GM18873 (cell line): ENCODE data around the gene SDCBP2.

ENCODE experiments used
- ATAC-seq: cut with Tn5 transposase; IDR thresholded peaks from one replicate; pipeline ENCODE4 v1.9.1; 2021; ENCODE audit warnings: mild to moderate bottlenecking, moderate library complexity, moderate number of reproducible peaks; ENCODE audit not compliant: unreplicated experiment, low FRiP score

SDCBP2 gene, protein sequence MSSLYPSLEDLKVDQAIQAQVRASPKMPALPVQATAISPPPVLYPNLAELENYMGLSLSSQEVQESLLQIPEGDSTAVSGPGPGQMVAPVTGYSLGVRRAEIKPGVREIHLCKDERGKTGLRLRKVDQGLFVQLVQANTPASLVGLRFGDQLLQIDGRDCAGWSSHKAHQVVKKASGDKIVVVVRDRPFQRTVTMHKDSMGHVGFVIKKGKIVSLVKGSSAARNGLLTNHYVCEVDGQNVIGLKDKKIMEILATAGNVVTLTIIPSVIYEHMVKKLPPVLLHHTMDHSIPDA

DNA sequence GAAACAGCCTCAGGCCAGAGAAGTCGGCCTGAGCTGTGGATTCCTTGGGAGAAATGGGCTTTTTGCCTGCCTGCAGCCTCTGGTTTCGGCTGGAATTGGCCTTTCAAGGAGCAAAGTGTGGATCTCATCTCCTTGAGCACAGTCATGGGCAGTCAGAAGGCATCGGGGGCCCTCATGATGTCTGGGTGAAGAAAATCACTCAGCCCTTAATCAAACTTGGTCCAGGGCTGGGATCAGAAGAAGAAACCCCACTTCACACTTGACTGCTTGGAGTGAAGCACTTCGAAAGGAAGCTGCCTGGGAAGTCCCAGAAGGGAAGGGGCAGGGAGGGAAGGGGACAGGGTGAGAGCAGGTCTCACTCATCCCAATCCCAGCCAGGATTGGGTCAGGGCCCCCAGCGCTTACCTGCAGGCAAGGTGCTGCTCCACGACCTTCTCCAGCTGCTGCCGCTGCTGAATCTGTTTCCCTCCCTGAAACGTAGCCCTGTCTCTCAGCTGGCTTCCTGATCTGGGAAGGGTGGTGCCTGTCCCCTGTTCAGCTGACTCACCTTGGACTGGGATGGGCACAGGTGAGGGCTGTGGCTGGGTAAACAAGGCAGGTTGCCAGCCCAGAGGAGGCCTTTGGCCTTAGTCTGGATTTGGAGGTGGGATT is at the start of gene SDCBP2:
Gene SDCBP2, minus strand, starts transcription at position 460 of the 651 bp plus-strand sequence. CDS start 8,723 bp downstream, outside the sequence.
- no peak for ATAC-seq

DNA sequence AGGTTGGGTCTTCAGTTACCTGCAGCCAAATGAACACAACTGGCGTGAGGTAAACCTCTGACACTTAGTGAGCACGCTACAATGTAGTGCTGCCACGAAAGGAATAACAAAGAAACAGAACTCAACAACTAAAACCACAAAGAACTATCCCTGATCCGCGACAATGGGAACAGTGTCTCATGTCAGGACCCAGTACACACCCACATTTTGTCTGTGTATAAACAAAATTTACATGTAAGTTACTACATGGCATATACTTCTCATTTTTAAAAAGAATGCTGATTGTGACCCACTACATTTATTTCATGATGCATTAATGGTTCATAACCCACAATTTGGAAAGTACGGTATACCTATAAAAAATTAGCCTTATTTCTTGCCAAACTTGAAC is 49.8 kb upstream of the SDCBP2 start:
- ATAC-seq = no peak

DNA sequence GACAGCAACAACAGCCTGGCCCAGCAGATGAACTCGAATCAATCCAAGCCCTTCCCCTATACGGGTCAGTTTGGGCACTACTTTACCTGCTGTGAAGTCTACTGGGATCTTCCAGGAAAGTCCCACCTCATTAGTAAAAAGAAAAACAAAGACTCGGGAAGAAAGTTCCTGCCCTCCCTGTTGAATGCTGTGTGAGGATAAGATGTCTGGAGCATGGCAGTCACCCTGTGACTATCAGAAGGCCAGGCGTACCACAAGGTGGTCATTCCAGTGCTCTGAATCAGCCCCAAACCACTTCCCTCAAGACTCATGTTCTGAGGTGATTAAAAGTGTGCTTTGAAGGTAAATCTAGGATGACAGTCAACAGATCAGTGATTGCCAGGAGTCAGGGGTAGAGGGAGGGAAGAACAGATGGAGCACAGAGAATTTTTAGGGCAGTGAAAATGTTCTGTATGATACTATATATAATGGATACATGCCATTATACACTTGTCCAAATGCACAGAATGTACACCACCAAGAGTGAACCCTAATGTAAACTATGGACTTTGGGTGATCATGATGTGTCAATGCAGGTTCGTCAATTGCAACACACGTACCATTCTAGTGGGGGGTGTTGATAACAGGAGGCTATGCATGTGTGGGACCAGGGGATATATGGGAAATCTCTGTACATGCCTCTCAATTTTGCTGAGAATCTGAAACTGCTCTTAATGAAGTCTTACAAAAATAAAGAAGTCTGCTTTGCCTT is 49.2 kb upstream of the SDCBP2 start:
- no peak for ATAC-seq

DNA sequence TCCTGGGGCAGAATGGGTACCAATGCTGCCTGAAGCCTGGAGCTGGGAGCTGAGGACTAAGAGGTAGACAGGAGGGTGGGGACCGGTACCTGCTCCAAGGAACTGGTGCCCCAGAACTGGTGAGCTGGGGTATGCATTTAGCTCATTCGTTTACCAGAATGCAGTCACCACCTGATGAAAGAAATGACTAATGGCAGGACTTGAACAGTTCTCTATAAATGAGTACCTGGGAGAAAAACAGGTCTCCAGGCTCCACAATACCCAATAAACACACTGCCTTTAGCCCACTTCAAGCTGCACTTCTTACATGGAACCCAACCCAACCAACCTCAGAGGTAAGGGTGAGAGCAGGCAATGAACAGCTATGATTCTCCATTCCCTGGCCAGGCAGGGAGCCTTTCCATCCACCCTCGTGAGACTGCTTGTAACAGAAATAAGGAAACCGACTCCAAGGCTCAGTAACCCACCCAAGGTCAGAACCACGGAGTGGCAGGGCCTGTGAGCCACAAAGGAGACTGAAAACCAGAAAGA is 48.5 kb upstream of the SDCBP2 start:
- no peak for ATAC-seq

DNA sequence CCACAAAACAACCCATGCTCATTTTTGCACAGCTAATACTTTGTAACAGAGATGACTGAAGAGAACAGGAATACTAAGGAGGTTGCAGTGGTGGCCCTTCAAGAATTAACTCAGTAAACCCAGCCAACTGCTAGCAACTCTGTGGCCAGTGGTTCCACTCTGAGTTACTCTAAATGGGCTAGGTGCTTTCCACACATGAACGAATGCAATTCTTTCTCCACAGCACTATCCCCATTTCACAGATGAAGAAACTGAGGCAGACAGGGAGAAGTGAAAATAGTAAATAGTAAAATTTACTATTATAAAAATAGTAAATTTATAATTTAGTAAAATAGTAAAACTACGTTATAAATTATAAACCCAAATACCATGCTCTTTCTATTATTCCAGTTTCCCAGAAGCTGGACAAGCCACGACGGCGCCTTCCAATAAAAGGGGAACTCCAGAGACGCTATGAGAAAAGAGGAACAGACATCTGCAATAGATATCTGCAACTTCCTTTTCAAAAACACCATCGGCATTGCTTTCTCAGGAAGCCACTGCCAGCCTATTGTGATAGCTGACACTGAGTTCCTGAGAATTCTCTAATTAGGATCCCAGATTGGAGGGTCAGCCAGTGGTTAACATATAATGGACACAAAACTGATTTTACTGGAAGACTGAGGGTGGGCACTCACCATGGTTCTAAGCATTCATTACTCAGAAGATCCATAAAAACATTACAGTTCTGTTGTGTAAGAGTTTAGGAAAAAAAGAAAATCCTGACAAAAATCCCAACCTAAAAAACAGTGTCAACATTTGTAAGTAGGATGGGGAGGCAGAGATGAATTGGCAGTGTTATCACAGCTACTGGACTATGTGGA is 47.7 kb upstream of the SDCBP2 start:
- ATAC-seq = no peak

DNA sequence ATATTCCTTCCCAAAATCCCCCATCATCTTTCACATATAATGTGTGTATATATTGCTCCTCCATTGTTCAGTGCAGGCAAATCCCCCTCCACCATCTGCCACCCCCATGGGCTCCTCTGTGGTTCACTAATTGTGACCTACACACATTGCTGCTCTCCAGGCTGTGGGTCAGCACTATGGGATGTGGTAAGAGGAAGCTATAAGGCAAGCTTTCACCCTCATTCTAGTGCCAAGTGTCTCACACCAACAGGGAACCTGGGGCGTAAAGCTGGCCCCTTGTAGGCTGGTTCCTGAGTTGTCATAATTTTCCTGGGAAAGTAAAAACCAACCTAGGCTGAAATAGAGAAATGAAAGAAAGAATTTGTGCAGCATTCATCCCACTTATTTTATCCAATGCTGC is 47.1 kb upstream of the SDCBP2 start:
- ATAC-seq = no peak

DNA sequence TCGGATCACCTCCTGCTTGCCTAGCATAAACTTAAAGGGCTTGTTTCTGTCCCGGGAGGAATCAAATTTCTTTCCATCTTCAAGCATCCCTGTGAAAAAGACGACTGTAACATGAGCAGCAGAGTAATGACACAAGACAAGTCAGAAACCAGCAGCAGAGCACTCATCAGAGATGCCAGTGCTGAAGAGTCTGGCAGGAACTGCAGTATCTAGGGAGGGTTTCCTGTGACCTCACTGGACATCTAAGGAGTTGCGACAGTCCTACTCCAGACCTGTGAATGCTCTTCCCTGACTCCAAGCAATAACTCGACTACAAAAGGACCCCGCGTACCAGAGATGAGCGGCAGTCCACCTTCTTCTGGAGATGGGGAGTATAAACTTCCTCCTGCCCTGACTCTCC is 46.6 kb upstream of the SDCBP2 start:
- no peak for ATAC-seq

DNA sequence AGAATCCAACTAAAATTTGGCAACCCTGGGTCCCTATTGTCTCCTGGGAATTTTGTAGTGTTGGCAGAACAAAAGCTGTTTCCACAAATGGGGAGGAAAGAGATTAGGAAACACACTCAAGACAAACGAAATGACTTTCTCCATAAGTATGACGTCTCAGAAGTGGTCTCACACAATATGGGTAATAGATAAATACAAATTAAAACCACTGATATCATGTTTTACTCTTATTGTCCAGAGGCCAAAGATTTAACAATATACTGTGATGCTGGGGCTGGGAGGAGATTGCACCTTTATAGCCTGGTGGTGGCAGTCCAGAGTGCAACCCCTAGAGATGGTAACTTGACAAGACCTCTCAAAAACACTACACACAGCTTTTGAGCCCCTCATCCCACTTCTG is 45.3 kb upstream of the SDCBP2 start:
- no peak for ATAC-seq

DNA sequence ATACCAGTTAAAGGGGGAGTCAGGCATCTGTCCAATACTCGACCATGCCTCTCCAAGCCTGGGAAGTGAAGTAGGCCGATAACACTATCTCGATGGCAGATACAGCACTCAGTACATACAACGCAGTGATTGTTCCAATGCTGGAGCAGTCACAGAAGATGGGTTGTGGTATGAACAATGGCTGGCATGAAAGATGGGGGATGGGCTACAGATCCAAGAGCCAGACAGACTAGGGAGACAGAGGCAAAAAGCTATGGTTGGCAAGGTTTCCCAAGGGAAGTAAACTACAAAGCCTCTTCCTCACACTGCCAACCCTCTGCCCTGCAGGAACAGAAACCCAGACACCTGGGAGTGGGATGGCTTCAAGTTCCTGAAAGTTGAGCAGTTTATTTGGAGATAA is 44.7 kb upstream of the SDCBP2 start:
- ATAC-seq = no peak

DNA sequence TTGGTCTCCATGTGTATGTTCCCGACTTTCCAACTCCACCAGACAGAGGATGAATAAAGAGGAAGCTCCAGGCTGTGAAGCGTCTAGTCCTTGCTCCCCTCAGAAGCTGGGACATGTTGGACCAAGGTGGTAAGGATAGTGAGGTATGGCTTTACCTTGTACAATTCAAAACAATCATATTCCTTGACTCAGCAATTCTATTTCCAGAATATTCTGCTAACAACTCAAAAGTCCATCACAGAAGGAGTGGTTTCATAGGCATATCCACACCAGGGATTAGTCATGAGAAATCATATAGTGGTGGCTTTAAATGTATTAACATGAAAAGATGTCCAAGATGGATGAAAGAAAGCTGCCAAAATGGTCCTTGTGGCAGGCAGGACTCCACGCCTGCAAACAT is 44.1 kb upstream of the SDCBP2 start:
- ATAC-seq = no peak

DNA sequence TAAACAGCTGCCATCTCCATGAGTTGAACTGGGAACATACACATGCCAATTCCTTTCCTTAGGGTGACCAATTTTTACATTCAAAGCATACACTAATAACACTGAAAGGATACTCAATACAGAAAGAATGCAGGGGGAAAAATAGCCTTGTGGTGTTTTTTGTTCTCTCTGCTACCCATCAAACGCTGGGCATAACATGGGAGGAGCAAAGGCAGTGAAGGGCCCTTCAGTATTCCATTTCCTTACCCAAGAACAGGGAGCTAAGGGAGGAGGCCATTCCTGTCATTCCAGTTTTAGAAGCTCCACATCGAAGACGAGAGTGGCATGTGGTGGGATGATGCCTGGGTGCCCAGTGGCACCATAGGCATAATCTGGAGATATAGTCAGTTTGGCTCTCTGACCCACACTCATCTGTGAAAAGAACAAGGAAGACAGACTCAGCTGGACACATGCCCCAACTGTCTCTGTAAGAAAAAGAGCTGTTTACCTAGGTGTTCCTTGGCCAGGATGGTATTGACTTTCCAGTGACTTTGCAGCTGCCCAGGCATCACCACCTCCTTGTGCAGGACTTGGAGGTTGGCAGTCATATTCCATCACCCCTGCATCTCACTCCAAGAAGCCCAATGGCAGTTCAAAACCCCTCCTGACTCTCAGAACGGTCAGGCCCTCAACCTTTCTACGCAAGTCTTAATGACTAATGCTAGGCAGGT is 43.0 kb upstream of the SDCBP2 start:
- ATAC-seq = no peak

DNA sequence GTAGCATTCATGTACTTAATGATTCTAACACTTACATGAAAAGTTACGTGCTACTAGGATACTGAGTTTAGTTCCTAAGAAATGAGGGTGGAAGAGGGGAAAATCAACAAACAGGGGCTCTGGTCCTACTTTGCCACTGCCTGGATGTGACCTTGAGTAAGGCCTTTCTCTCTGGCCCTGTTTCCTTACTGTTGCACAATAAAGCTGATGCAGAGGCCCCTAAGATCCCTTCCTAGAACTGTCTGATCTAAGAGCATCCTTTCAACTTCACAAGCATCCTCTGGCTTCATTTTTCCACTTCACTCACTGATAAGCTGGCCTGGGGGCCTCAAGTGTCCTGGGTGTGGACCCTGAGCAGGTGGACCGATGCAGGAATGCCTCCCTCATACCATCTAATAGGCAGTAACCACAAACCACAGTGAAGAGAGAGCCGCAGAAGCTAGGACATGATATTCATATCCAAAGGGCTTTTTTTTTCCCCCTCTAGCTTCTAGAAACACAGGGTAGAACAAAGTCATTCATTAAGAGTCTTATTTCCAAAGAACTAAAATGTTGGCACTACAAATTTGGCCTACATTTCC is 42.4 kb upstream of the SDCBP2 start:
- ATAC-seq = no peak

DNA sequence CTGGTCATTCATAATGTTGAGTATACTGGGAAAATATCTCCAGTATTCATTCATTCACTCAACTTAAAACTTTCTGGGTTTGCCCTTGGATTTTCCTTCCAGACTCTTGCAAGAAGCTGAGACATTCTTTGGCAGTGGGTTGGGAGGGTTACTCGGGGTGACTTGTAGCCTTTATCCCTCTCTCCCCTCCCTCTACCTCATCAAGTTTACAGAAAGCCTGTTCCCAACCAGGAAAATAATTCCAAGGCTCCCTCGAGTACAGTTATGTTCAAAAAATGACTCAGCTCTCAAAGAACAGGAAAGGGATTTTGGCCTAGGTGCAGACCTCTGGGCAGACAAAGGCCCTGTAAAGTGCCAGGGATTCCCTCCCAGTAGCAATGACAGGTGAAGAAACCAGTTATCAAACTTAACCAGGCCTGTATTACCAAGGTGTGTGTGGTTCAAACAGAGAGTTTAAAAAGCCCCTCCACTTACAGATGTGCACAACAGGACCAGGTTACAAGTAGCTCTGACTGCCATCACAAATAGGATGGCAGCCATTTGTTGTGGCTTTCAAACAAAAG is 41.7 kb upstream of the SDCBP2 start:
- ATAC-seq = no peak

DNA sequence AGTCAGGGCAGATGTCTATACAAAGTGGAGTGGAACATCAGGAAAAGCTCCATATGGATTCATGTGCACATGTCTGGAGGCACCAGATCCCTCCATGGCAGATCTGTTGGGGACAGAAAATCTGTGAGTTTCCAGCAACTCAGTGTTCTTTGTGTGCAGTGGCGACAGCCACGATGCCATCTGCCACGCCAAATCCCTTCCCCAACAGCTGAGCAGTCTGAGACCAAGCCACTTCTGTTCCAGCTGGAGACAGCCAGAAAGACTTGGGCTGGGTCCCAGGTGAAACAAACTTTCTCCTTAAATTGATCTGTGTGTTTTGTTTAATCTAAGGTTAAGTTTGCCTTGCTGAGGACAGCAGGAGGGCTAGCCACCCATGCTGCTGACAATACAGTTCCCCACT is 41.0 kb upstream of the SDCBP2 start:
- no peak for ATAC-seq

DNA sequence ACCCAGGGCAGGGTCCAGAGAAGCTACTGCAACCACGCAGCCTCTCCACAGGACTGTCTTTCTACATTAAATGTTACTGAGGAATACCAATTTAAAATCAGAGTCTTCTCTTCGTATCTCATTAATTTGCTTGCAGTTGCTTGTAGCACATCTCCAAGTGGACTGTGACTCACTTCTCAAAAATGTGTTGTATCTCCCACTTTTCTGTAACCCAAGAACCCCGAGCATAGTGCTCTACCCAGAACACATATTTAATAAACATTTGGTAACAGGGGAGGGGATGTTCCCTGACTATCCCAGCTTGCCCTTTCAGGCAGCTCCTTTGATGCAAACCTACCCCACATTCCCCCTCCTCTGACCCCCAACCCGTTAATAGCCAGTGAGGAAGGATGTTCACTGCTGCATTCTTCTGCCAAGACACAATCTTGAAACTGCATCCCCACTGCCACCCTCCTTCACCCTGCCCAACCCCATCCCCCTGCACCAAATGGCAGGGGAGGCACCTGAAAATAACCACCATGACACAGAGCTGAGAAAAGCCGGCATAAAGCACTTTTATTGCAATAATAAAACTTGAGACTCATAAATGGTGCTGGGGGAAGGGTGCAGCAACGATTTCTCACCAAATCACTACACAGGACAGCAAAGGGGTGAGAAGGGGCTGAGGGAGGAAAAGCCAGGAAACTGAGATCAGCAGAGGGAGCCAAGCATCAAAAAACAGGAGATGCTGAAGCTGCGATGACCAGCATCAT is 39.7 kb upstream of the SDCBP2 start:
- no peak for ATAC-seq

DNA sequence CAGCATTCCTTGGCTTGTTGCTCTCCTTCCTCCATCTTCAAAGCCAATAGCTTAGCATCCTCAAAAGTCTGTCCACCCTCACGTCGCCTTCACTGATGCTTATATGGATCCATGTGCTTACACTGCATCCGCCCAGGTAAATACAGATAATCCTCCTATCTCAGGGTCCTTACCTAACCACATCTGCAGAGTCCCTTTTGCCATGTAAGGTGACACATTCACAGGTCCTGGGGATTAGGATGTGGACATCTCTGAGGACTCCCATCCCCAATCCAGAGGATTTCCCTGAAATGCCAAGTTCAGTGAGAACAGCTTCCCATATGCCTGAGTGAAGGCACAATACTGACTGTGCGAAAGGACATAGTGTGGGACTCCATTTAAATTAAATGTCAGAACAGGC is 38.5 kb upstream of the SDCBP2 start:
- no peak for ATAC-seq

DNA sequence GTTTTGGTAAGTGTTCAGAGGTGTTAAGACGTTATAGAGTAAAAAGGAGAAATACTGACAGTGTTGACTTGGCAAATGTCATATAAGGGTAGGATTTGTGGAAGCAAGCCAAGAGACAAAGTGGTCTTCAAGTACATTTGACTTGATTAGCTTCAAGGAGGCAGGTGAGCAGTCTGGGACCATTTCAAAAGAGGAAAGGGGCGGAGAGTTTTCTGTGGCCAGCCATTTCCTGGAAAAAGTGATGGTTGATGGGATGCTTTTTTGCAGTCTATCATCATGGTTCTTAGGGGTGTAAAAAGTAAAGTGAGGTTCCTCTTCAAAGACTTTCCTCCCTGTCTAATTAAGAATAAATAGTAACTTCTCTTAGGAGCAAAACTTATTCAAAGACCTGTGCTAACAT is 35.2 kb upstream of the SDCBP2 start:
- ATAC-seq = no peak

DNA sequence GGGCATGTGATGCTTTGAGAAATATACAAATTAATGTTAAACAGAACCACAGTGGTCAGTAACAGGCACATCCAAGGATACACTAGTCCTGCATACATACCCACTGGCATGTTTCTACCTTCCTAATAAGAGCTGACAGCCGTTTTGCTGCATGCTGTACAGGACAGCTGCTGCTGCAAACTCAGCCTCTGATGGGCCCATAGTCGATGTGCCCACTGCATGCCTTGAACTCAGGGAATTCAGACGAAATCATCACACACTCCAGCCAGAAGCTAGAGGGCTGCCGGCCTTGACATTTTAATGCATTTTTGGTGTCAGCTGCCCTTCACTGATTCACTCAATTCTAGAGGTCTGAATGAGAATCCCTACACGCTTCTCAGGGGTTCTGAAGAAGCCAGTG is 34.6 kb upstream of the SDCBP2 start:
- ATAC-seq = no peak

DNA sequence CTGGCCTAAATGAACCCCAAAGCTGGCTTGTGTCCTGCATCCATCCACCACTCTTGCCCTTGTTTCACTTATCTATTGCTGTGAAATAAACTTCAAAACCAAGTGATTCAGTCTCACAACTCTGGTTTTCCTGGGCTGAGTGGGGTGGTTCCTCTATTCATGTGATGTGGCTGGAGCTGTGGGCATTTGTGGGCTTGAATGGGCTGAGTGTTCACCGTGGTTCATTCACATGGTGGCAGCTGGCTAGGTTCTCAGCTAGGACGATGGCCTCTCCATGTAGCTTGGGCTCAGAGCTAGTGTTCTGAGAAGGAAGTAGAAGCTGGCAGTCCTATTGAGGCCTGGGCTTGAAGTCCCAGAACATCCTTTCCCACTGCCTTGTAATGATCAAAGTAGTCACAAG is 33.5 kb upstream of the SDCBP2 start:
- no peak for ATAC-seq
